ENCODE data around the gene TRIM2. TPM values are rescaled to one million over a fixed set of nuclear protein-coding genes. Genes with fewer than 3 reads are reported as not detected.

Gene TRIM2
- total RNA-seq, 2 donors from 2014 or later: 120 to 151 TPM

DNA sequence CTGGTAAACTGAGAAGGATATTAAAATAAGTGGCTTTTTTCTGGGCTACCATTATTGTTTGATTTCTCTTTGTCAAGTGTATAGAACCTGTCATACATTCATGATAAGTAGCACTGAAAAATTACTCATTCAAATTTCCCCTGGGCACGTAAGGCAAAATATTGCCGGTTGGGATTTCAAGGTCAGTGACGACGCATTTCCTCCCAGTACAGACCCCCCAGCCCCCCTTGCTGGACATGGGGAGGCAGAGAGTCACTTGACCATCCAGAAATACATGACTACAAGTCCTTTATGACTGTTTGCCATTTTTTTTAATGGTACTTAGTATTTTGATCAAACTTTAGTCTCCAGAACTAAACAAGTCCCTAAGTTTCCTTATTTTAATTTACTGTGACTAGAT is 133.4 kb downstream of the TRIM2 start:
- intact Hi-C loops (cut with DNase I): no loop called here
- no peaks in the 10 kb centered on the region for H3K9me3 ChIP-seq
- TF ChIP-seq, protein P1, sequence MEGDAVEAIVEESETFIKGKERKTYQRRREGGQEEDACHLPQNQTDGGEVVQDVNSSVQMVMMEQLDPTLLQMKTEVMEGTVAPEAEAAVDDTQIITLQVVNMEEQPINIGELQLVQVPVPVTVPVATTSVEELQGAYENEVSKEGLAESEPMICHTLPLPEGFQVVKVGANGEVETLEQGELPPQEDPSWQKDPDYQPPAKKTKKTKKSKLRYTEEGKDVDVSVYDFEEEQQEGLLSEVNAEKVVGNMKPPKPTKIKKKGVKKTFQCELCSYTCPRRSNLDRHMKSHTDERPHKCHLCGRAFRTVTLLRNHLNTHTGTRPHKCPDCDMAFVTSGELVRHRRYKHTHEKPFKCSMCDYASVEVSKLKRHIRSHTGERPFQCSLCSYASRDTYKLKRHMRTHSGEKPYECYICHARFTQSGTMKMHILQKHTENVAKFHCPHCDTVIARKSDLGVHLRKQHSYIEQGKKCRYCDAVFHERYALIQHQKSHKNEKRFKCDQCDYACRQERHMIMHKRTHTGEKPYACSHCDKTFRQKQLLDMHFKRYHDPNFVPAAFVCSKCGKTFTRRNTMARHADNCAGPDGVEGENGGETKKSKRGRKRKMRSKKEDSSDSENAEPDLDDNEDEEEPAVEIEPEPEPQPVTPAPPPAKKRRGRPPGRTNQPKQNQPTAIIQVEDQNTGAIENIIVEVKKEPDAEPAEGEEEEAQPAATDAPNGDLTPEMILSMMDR (IDR thresholded peaks at IDR 0.05): no peak
- H3K4me1 ChIP-seq: no peaks in the 10 kb centered on the region
- no peak overlapping the region for H3K9ac ChIP-seq (ENCODE audit: low read depth in 2 of 2, low read length in 2 of 2)
- no peak for DNase-seq
- no peaks in the 10 kb centered on the region for H3K27me3 ChIP-seq
- H3K36me3 ChIP-seq: no peaks in the 10 kb centered on the region
- H3K4me3 ChIP-seq: no peak overlapping the region
- no peak overlapping the region for H3K27ac ChIP-seq

DNA sequence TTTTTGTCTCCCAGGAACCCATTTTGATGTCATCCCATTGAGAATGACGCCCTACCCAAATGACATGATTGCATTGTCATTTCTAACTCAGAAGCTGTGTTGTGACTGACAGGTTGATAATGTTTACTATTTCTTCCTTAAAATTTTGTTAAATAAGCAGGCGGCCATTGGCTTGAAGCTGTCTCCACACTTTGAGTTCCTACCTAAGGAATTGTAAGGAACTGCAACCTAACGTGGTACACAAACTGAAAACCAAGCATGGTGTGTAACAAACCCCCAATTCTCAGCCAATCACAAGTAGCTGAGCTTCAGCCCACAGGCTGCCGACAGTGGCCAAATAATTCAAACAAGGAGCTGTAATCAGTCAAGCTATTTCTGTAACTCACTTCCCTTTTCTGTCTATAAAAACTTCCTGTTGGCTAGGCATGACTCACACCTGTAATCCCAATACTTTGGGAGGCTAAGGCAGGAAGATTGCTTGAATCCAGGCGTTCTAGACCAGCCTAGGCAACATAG is 137.4 kb downstream of the TRIM2 start:
- no peak overlapping the region for H3K27ac ChIP-seq
- H3K4me3 ChIP-seq: no peak overlapping the region
- no peaks in the 10 kb centered on the region for H3K27me3 ChIP-seq
- no peaks in the 10 kb centered on the region for H3K4me1 ChIP-seq
- H3K9ac ChIP-seq (ENCODE audit: low read depth in 2 of 2, low read length in 2 of 2): no peak overlapping the region
- H3K9me3 ChIP-seq: no peaks in the 10 kb centered on the region
- TF ChIP-seq, protein P1 (IDR thresholded peaks at IDR 0.05): no peak
- intact Hi-C loops (cut with DNase I): loop anchor here (5.0 kb wide), 1 partner anchor 296 kb away; no protein-coding TSS in a partner anchor
- no peak for DNase-seq
- H3K36me3 ChIP-seq: no peaks in the 10 kb centered on the region

DNA sequence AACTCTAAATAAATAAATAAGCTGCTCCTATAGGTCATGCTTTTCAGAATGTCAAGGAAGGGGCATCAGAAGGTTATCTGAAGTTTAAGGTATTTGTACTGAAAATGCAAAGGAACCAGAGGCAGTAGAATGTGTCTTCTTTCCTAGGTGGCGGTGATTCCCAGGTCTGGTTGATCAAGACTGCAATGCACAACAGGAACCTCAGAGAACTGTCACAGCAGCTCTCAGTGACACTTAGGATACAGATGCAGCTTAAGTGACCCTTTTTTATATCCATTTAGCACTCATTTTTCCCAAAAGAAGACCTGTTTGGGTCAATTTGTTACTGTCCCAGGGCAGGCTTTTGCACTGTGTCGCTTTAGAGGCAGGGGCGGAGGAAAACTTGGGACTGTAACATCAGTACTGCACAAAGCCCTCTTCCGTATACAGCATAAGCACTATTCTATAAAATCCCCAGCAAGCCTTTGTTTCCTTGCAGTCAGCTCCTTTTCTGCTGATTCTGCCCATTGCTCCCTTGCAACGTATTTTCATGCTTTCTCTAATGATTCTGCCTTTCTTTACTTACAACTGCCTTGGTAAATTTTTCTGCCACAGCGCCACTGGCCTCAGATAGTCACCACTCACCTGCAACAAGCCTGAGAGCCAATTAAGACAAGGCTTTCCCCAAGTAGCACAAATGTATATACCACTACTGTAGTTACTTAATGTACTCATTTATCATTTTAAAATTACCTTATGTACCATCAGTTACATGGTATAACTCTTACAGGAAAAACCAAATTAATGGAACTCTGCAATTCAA is 138.7 kb downstream of the TRIM2 start:
- TF ChIP-seq, protein P1 (IDR thresholded peaks at IDR 0.05): no peak
- no peaks in the 10 kb centered on the region for H3K36me3 ChIP-seq
- no peaks in the 10 kb centered on the region for H3K9me3 ChIP-seq
- intact Hi-C loops (cut with DNase I): loop anchor here (5.0 kb wide), 1 partner anchor 294 kb away; no protein-coding TSS in a partner anchor
- DNase-seq: no peak
- no peaks in the 10 kb centered on the region for H3K4me1 ChIP-seq
- H3K27ac ChIP-seq: no peak overlapping the region
- H3K4me3 ChIP-seq: no peak overlapping the region
- H3K9ac ChIP-seq (ENCODE audit: low read depth in 2 of 2, low read length in 2 of 2): no peak overlapping the region
- no peaks in the 10 kb centered on the region for H3K27me3 ChIP-seq

DNA sequence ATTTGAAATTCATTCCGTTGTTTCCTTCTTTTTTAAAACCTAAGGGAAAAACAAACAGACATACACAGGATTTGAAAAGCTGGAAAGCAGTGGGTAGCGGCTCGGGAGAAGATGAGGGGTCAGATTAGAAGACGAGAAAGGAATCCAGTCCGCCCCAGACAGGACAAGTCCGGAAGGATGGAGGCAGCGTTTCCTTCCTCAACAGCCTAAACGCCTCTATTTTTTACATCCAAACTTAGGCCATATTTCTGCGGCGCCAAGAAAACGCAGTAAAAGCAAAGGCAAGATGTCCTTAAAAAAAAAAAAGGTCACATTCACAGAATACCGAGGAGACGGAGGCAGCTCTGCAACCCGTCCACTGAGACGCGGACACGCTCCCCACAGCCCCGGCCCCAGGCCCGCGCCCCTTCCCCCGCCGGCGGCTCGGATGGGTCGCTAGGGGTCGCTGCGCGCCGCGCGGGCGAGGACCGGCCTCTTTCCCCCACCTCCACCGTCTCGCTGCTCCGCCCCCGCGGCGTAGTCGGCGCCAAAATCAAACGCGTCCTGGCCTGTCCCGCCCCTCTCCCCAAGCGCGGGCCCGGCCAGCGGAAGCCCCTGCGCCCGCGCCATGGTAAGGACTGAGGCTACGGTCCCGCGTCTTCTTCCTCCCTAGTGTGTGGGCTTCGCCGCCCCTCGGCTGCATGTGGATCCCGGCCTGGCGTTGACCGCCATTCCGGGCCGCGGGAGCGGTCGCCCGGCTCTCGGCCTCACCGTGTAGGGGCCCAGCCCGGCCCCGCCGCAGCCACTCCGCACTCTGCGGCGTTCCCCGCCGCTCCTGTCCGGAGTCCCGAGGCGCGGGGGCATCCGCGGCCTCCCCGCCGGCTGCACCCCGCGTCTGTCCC is 140.1 kb downstream of the TRIM2 start, which contains the start of gene MND1:
MND1 (plus strand) TSS at position 558 of the 881 bp plus-strand sequence; CDS start at position 608, 50 bp downstream.
- Histone ChIP-seq H3K9me3 (no peaks in the 10 kb centered on the region), H3K4me3 (peak within 1 kb of the TSS; percentile 97), H3K9ac (ENCODE audit: low read depth in 2 of 2, low read length in 2 of 2) (peak within 1 kb of the TSS; percentile 35 to 53), H3K27ac (no peak within 1 kb of the TSS), H3K27me3 (no peaks in the 10 kb centered on the region), H3K36me3 (no peaks in the 10 kb centered on the region), H3K4me1 (no peaks in the 10 kb centered on the region)
- intact Hi-C loops (cut with DNase I): loop anchor here (2.0 to 5.0 kb wide), 2 partner anchors 230 to 293 kb away; no protein-coding TSS in a partner anchor
- DNase-seq: peak; percentile 90
- TF ChIP-seq, protein P1 (IDR thresholded peaks at IDR 0.05): peak; percentile 92

All from colonic mucosa (tissue), 4 donors.